ENCODE data around the gene ZNF467. TPM values are rescaled to one million over a fixed set of nuclear protein-coding genes. Genes with fewer than 3 reads are reported as not detected.

ZNF467 gene
- total RNA-seq, 1 experiment from 2014 or later = 0.55 TPM

- DNase-seq = no peak
- Histone ChIP-seq H3K27me3 (ENCODE audit: control insufficient read depth, insufficient read depth, low read length) (no peaks in the 10 kb centered on the region), H3K36me3 (replicated peaks; ENCODE audit: control insufficient read depth, insufficient read depth, low read length) (peaks cover 14% of the 10 kb centered on the region), H3K4me3 (ENCODE audit: insufficient read depth, low read depth, low read length) (no peak overlapping the region)
Measured at GRCh38 chr7:149728491-149729375, 44.7 kb downstream of the ZNF467 start.

- H3K27me3 ChIP-seq (ENCODE audit: control insufficient read depth, insufficient read depth, low read length) = no peaks in the 10 kb centered on the region
- H3K36me3 ChIP-seq (replicated peaks; ENCODE audit: control insufficient read depth, insufficient read depth, low read length) = peaks cover 15% of the 10 kb centered on the region
- DNase-seq = no peak
- no peak overlapping the region for H3K4me3 ChIP-seq (ENCODE audit: insufficient read depth, low read depth, low read length)
Measured at GRCh38 chr7:149727899-149728476, 45.4 kb downstream of the ZNF467 start.

- H3K36me3 ChIP-seq (replicated peaks; ENCODE audit: control insufficient read depth, insufficient read depth, low read length) = peaks cover 19% of the 10 kb centered on the region
- no peak for DNase-seq
- no peaks in the 10 kb centered on the region for H3K27me3 ChIP-seq (ENCODE audit: control insufficient read depth, insufficient read depth, low read length)
- H3K4me3 ChIP-seq (ENCODE audit: insufficient read depth, low read depth, low read length) = no peak overlapping the region
Measured at GRCh38 chr7:149727053-149727898, 46.1 kb downstream of the ZNF467 start.

GRCh38 chr7:149725916-149726315 is 47.5 kb downstream of the ZNF467 start:
- no peak for DNase-seq
- H3K36me3 ChIP-seq (replicated peaks; ENCODE audit: control insufficient read depth, insufficient read depth, low read length) = peaks cover 25% of the 10 kb centered on the region
- H3K27me3 ChIP-seq (ENCODE audit: control insufficient read depth, insufficient read depth, low read length) = no peaks in the 10 kb centered on the region
- no peak overlapping the region for H3K4me3 ChIP-seq (ENCODE audit: insufficient read depth, low read depth, low read length)

GRCh38 chr7:149725426-149725821 is 48.0 kb downstream of the ZNF467 start:
- no peak for DNase-seq

GRCh38 chr7:149724661-149725425 is 48.5 kb downstream of the ZNF467 start:
- no peak for DNase-seq
- Histone ChIP-seq H3K4me3 (ENCODE audit: insufficient read depth, low read depth, low read length) (no peak overlapping the region), H3K27me3 (ENCODE audit: control insufficient read depth, insufficient read depth, low read length) (no peaks in the 10 kb centered on the region), H3K36me3 (replicated peaks; ENCODE audit: control insufficient read depth, insufficient read depth, low read length) (peaks cover 23% of the 10 kb centered on the region)

More at GRCh38 chr7:149725426-149725821, 48.0 kb downstream of the ZNF467 start:
- H3K36me3 ChIP-seq (replicated peaks; ENCODE audit: control insufficient read depth, insufficient read depth, low read length) = peaks cover 23% of the 10 kb centered on the region
- H3K4me3 ChIP-seq (ENCODE audit: insufficient read depth, low read depth, low read length) = no peak overlapping the region
- no peaks in the 10 kb centered on the region for H3K27me3 ChIP-seq (ENCODE audit: control insufficient read depth, insufficient read depth, low read length)

- H3K36me3 ChIP-seq (replicated peaks; ENCODE audit: control insufficient read depth, insufficient read depth, low read length) = peaks cover 20% of the 10 kb centered on the region
- no peaks in the 10 kb centered on the region for H3K27me3 ChIP-seq (ENCODE audit: control insufficient read depth, insufficient read depth, low read length)
- DNase-seq = no peak
- H3K4me3 ChIP-seq (ENCODE audit: insufficient read depth, low read depth, low read length) = no peak overlapping the region
Measured at GRCh38 chr7:149723795-149724495, 49.4 kb downstream of the ZNF467 start.

- Histone ChIP-seq H3K36me3 (replicated peaks; ENCODE audit: control insufficient read depth, insufficient read depth, low read length) (peaks cover 17% of the 10 kb centered on the region), H3K27me3 (ENCODE audit: control insufficient read depth, insufficient read depth, low read length) (no peaks in the 10 kb centered on the region), H3K4me3 (ENCODE audit: insufficient read depth, low read depth, low read length) (no peak overlapping the region)
- no peak for DNase-seq
Measured at GRCh38 chr7:149723082-149723767, 50.2 kb downstream of the ZNF467 start.

- no peaks in the 10 kb centered on the region for H3K27me3 ChIP-seq (ENCODE audit: control insufficient read depth, insufficient read depth, low read length)
- H3K4me3 ChIP-seq (ENCODE audit: insufficient read depth, low read depth, low read length) = no peak overlapping the region
- H3K36me3 ChIP-seq (replicated peaks; ENCODE audit: control insufficient read depth, insufficient read depth, low read length) = peaks cover 17% of the 10 kb centered on the region
- no peak for DNase-seq
Measured at GRCh38 chr7:149722356-149722957, 50.9 kb downstream of the ZNF467 start.

GRCh38 chr7:149721084-149721601 is 52.2 kb downstream of the ZNF467 start:
- Histone ChIP-seq H3K27me3 (ENCODE audit: control insufficient read depth, insufficient read depth, low read length) (no peaks in the 10 kb centered on the region), H3K4me3 (ENCODE audit: insufficient read depth, low read depth, low read length) (no peak overlapping the region), H3K36me3 (replicated peaks; ENCODE audit: control insufficient read depth, insufficient read depth, low read length) (peaks cover 16% of the 10 kb centered on the region)
- DNase-seq = no peak

- no peak for DNase-seq
- no peak overlapping the region for H3K4me3 ChIP-seq (ENCODE audit: insufficient read depth, low read depth, low read length)
- H3K27me3 ChIP-seq (ENCODE audit: control insufficient read depth, insufficient read depth, low read length) = no peaks in the 10 kb centered on the region
- peaks cover 15% of the 10 kb centered on the region for H3K36me3 ChIP-seq (replicated peaks; ENCODE audit: control insufficient read depth, insufficient read depth, low read length)
Measured at GRCh38 chr7:149720372-149721083, 52.9 kb downstream of the ZNF467 start.

- Histone ChIP-seq H3K27me3 (ENCODE audit: control insufficient read depth, insufficient read depth, low read length) (no peaks in the 10 kb centered on the region), H3K36me3 (replicated peaks; ENCODE audit: control insufficient read depth, insufficient read depth, low read length) (peaks cover 14% of the 10 kb centered on the region), H3K4me3 (ENCODE audit: insufficient read depth, low read depth, low read length) (no peak overlapping the region)
- DNase-seq = no peak
Measured at GRCh38 chr7:149719912-149720335, 53.5 kb downstream of the ZNF467 start.

Data from H7 (cell line).